HG03060 (cell line): ENCODE measurements around the gene FOXO4.

ENCODE experiments used
- ATAC-seq: cut with Tn5 transposase; IDR thresholded peaks from one replicate; pipeline ENCODE4 v1.9.1; 2021; ENCODE audit warnings: low read depth, moderate number of reproducible peaks; ENCODE audit not compliant: unreplicated experiment

The FOXO4 gene

GRCh38 chrX:71128915-71129765 lies 33.5 kb downstream of the FOXO4 start:
- ATAC-seq: no peak

- ATAC-seq: no peak
Observed at GRCh38 chrX:71131510-71131909, 35.9 kb downstream of the FOXO4 start.

- ATAC-seq: no peak
Observed at GRCh38 chrX:71140440-71140839, 44.8 kb downstream of the FOXO4 start.

- no peak for ATAC-seq
Observed at GRCh38 chrX:71143508-71143907, 47.9 kb downstream of the FOXO4 start.

GRCh38 chrX:71144651-71145050 lies 49.0 kb downstream of the FOXO4 start, which contains the start of gene NLGN3:
Gene NLGN3 (plus strand): TSS chrX:71144841. CDS start chrX:71147750, 2,909 bp downstream.
- ATAC-seq: no peak

GRCh38 chrX:71147496-71148277 lies 52.0 kb downstream of the FOXO4 start:
- no peak for ATAC-seq

- ATAC-seq: no peak
Observed at GRCh38 chrX:71148278-71148663, 52.6 kb downstream of the FOXO4 start.

- ATAC-seq: no peak
Observed at GRCh38 chrX:71151366-71151765, 55.7 kb downstream of the FOXO4 start.
